WTC11 (cell line): Measurements from ENCODE around the gene PDIA6. TPM values are rescaled to one million over a fixed set of nuclear protein-coding genes. Genes with fewer than 3 reads are reported as not detected.

Experiments used
- ATAC-seq: fragments of 200-7000 bp; cut with Tn5 transposase; 2 replicates; pipeline ENCODE4 v1.10.0; 2021; ENCODE audit warnings: mild to moderate bottlenecking, moderate library complexity
- Bru-seq: library from RNA; stranded (reverse); fragments of 400-500 nt; gene quantifications from one replicate; lab custom pipeline; 2021; lab: Mats Ljungman, UMichigan
- CTCF ChIA-PET: fragments of 300-600 bp; sonication (Branson Sonifier 250); formaldehyde crosslinking; loops from one replicate; lab custom pipeline; 2021; ENCODE audit warnings: antibody characterized with exemption; lab: Charles Lee
- POLR2A ChIA-PET: fragments of 350-600 bp; sonication (Branson Sonifier 250); formaldehyde crosslinking; loops from one replicate; lab custom pipeline; 2021; ENCODE audit warnings: antibody characterized with exemption; lab: Charles Lee
- DNase-seq: peaks from one replicate; pipeline ENCODE4 v3.0.0; 2021; ENCODE audit warnings: low spot score
- H3K27ac Mint-ChIP-seq: 2 replicates; pipeline ENCODE4 v1.8.0; 2021; ENCODE audit warnings: mixed read lengths
- H3K27me3 Mint-ChIP-seq: 2 replicates; pipeline ENCODE4 v1.8.0; 2021; ENCODE audit warnings: low read depth, mild to moderate bottlenecking, moderate library complexity, mixed read lengths
- H3K36me3 Mint-ChIP-seq: 2 replicates; pipeline ENCODE4 v1.8.0; 2021; ENCODE audit warnings: mixed read lengths
- H3K4me1 Mint-ChIP-seq: 2 replicates; pipeline ENCODE4 v1.8.0; 2022; ENCODE audit warnings: mixed read lengths
- H3K4me3 Mint-ChIP-seq: 2 replicates; pipeline ENCODE4 v1.8.0; 2021; ENCODE audit warnings: mild to moderate bottlenecking, moderate library complexity, mixed read lengths
- H3K9me3 Mint-ChIP-seq: 2 replicates; pipeline ENCODE4 v1.8.0; 2021; ENCODE audit warnings: mixed read lengths
- E2F1 ChIP-seq: sonication (generic); formaldehyde crosslinking; IDR thresholded peaks from 2 replicates; pipeline ENCODE4 v1.8.0; 2022; ENCODE audit warnings: mild to moderate bottlenecking, missing genetic modification reagents
- E2F4 ChIP-seq: sonication (generic); formaldehyde crosslinking; IDR thresholded peaks from 2 replicates; pipeline ENCODE4 v1.8.1; 2022; ENCODE audit warnings: low read depth, mild to moderate bottlenecking, moderate library complexity, missing genetic modification reagents, borderline replicate concordance
- E2F5 ChIP-seq: sonication (generic); formaldehyde crosslinking; IDR thresholded peaks from 2 replicates; pipeline ENCODE4 v1.8.1; 2022; ENCODE audit warnings: mild to moderate bottlenecking, moderate library complexity, missing genetic modification reagents
- EMX1 ChIP-seq: fragments of 250-450 bp; sonication (Bioruptor Pico); IDR thresholded peaks from 2 replicates; pipeline ENCODE4 v1.8.0; 2021; ENCODE audit warnings: mild to moderate bottlenecking
- ERG ChIP-seq: fragments of 250-450 bp; sonication (Bioruptor Pico); IDR thresholded peaks from 2 replicates; pipeline ENCODE4 v1.8.0; 2021; ENCODE audit warnings: mild to moderate bottlenecking
- ETV6 ChIP-seq: sonication (generic); formaldehyde crosslinking; IDR thresholded peaks from 2 replicates; pipeline ENCODE4 v1.8.1; 2022; ENCODE audit warnings: mild to moderate bottlenecking, missing genetic modification reagents
- GABPB1 ChIP-seq: sonication (generic); formaldehyde crosslinking; IDR thresholded peaks from 2 replicates; pipeline ENCODE4 v1.8.1; 2023; ENCODE audit warnings: mild to moderate bottlenecking, missing genetic modification reagents
- KAT7 ChIP-seq: sonication (generic); formaldehyde crosslinking; IDR thresholded peaks from 2 replicates; pipeline ENCODE4 v1.8.1; 2023; ENCODE audit warnings: missing genetic modification reagents, mild to moderate bottlenecking, borderline replicate concordance
- MXD4 ChIP-seq: fragments of 250-450 bp; sonication (Bioruptor Pico); IDR thresholded peaks from 2 replicates; pipeline ENCODE4 v1.8.0; 2021; ENCODE audit warnings: mild to moderate bottlenecking, moderate library complexity, borderline replicate concordance
- MYBL2 ChIP-seq: sonication (generic); formaldehyde crosslinking; IDR thresholded peaks from 2 replicates; pipeline ENCODE4 v1.8.1; 2023; ENCODE audit warnings: mild to moderate bottlenecking, moderate library complexity, missing genetic modification reagents
- NR1H2 ChIP-seq: sonication (generic); formaldehyde crosslinking; IDR thresholded peaks from 2 replicates; pipeline ENCODE4 v1.9.0; 2021; ENCODE audit warnings: mild to moderate bottlenecking, moderate library complexity, missing genetic modification reagents
- NR3C1 ChIP-seq: sonication (generic); formaldehyde crosslinking; conservative IDR thresholded peaks from 2 replicates; pipeline ENCODE4 v1.8.1; 2023; ENCODE audit warnings: low read depth, mild to moderate bottlenecking, missing genetic modification reagents
- PREB ChIP-seq: sonication (generic); formaldehyde crosslinking; IDR thresholded peaks from 2 replicates; pipeline ENCODE4 v1.8.1; 2022; ENCODE audit warnings: mild to moderate bottlenecking, missing genetic modification reagents, moderate library complexity, borderline replicate concordance
- SMAD4 ChIP-seq: sonication (generic); formaldehyde crosslinking; IDR thresholded peaks from 2 replicates; pipeline ENCODE4 v1.8.0; 2022; ENCODE audit warnings: mild to moderate bottlenecking, missing genetic modification reagents
- TCF7 ChIP-seq: sonication (generic); formaldehyde crosslinking; IDR thresholded peaks from 2 replicates; pipeline ENCODE4 v1.8.0; 2022; ENCODE audit warnings: mild to moderate bottlenecking, low read depth, missing genetic modification reagents, moderate library complexity
- USF1 ChIP-seq: sonication (generic); formaldehyde crosslinking; IDR thresholded peaks from 2 replicates; pipeline ENCODE4 v1.8.0; 2022; ENCODE audit warnings: mild to moderate bottlenecking, missing genetic modification reagents
- ZNF396 ChIP-seq: fragments of 250-450 bp; sonication (Bioruptor Pico); IDR thresholded peaks from 2 replicates; pipeline ENCODE4 v1.8.0; 2021; ENCODE audit warnings: mild to moderate bottlenecking, moderate library complexity, borderline replicate concordance
- ZNF416 ChIP-seq: fragments of 250-450 bp; sonication (Bioruptor Pico); IDR thresholded peaks from 2 replicates; pipeline ENCODE4 v1.9.0; 2021; ENCODE audit warnings: mild to moderate bottlenecking, inconsistent platforms
- ZNF671 ChIP-seq: fragments of 250-450 bp; sonication (Bioruptor Pico); IDR thresholded peaks from 2 replicates; pipeline ENCODE4 v1.8.0; 2021; ENCODE audit warnings: mild to moderate bottlenecking
- ZSCAN18 ChIP-seq: fragments of 250-450 bp; sonication (Bioruptor Pico); IDR thresholded peaks from 2 replicates; pipeline ENCODE4 v2.1.2; 2022; ENCODE audit warnings: mild to moderate bottlenecking, moderate library complexity
- long read RNA-seq, 3 experiments: library from RNA in 1 of 3; library from capped mRNA in 1 of 3; library from polyadenylated mRNA in 1 of 3; unstranded in 2 of 3; stranded (forward) in 1 of 3; transcript quantifications; one replicate each; pipeline ENCODE4 v2.0.0, GENCODE V29; 2021
- total RNA-seq: library from RNA; stranded (reverse); gene quantifications from 3 replicates; pipeline ENCODE4 v1.2.3, GENCODE V29; 2021
- TF ChIP-seq, protein P1 (sequence below): fragments of 250-450 bp; sonication (Bioruptor Pico); IDR thresholded peaks from 2 replicates; pipeline ENCODE4 v1.9.0; 2021; ENCODE audit warnings: moderate library complexity, mild to moderate bottlenecking, inconsistent platforms, borderline replicate concordance
- TF ChIP-seq, protein P2 (sequence below): sonication (generic); formaldehyde crosslinking; IDR thresholded peaks from 2 replicates; pipeline ENCODE4 v1.8.1; 2022; ENCODE audit warnings: missing genetic modification reagents, borderline replicate concordance

The PDIA6 gene
- total RNA-seq (331 to 344 TPM (median 340 TPM) in 3 replicates), Bru-seq, nascent RNA (percentile 84 among the genes with signal in this experiment)
- long read RNA-seq, experiment 1, transcript PDIA6-201 (13 exons, 2,338 nt): major isoform, 4,052 of 4,330 reads
- long read RNA-seq, experiment 1, transcript PDIA6-207 (14 exons, 2,509 nt): minor isoform, 8 of 4,330 reads
- long read RNA-seq, experiment 1, partial matches to known transcripts: 139 of 4,330 reads
- long read RNA-seq, experiment 1, other reads (novel, unspliced or antisense): 131 of 4,330 reads
- long read RNA-seq, experiment 2, transcript PDIA6-201 (13 exons, 2,338 nt): major isoform, 369 of 763 reads
- long read RNA-seq, experiment 2, partial matches to known transcripts: 285 of 763 reads
- long read RNA-seq, experiment 2, other reads (novel, unspliced or antisense): 108 of 763 reads
- long read RNA-seq, experiment 3, transcript PDIA6-201 (13 exons, 2,338 nt): major isoform, 2,031 of 2,474 reads
- long read RNA-seq, experiment 3, transcript PDIA6-207 (14 exons, 2,509 nt): minor isoform, 7 of 2,474 reads
- long read RNA-seq, experiment 3, partial matches to known transcripts: 314 of 2,474 reads
- long read RNA-seq, experiment 3, other reads (novel, unspliced or antisense): 122 of 2,474 reads

- Mint-ChIP-seq H3K9me3 (no peaks in the 10 kb centered on the region), H3K27me3 (no peaks in the 10 kb centered on the region), H3K36me3 (peaks cover 13% of the 10 kb centered on the region), H3K27ac (peak within 1 kb of the TSS; percentile 89), H3K4me3 (peak within 1 kb of the TSS; percentile 88), H3K4me1 (peaks cover 40% of the 10 kb centered on the region)
- CTCF ChIA-PET: interaction anchor here (1.0 to 2.0 kb wide), 10 partner anchors 12 to 634 kb away, joined by 3 to 19 read pairs (median 6); a partner anchor contains a TSS
- ATAC-seq: peak; percentile 91
- POLR2A ChIA-PET: interaction anchor here (0.6 to 1.0 kb wide), 2 partner anchors 10 to 320 kb away, joined by 3 to 5 read pairs; a partner anchor contains a TSS
- DNase-seq: peak; percentile 97
- no peak for TF ChIP-seq ERG (CRISPR knock-in tag)
- 0 out of 2 replicates have a peak, but pooled peaks have one; percentile 35 for TF ChIP-seq ETV6
- TF ChIP-seq, protein P1, sequence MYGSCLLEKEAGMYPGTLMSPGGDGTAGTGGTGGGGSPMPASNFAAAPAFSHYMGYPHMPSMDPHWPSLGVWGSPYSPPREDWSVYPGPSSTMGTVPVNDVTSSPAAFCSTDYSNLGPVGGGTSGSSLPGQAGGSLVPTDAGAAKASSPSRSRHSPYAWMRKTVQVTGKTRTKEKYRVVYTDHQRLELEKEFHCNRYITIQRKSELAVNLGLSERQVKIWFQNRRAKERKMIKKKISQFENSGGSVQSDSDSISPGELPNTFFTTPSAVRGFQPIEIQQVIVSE (CRISPR knock-in tag): no peak
- TF ChIP-seq ZNF671: no peak
- TF ChIP-seq GABPB1 (CRISPR knock-in tag): peak; percentile 49; the same call in 1 of the 2 replicates
- TF ChIP-seq, protein P2, sequence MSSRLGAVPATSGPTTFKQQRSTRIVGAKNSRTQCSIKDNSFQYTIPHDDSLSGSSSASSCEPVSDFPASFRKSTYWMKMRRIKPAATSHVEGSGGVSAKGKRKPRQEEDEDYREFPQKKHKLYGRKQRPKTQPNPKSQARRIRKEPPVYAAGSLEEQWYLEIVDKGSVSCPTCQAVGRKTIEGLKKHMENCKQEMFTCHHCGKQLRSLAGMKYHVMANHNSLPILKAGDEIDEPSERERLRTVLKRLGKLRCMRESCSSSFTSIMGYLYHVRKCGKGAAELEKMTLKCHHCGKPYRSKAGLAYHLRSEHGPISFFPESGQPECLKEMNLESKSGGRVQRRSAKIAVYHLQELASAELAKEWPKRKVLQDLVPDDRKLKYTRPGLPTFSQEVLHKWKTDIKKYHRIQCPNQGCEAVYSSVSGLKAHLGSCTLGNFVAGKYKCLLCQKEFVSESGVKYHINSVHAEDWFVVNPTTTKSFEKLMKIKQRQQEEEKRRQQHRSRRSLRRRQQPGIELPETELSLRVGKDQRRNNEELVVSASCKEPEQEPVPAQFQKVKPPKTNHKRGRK (CRISPR knock-in tag): no peak
- TF ChIP-seq USF1 (CRISPR knock-in tag): no peak
- TF ChIP-seq NR1H2 (CRISPR knock-in tag): no peak
- peak; percentile 72; the same call in 1 of the 2 replicates for TF ChIP-seq MYBL2
- no peak for TF ChIP-seq SMAD4 (CRISPR knock-in tag)
- TF ChIP-seq PREB: no peak
- no peak for TF ChIP-seq ZNF396 (CRISPR knock-in tag)
- 0 out of 2 replicates have a peak, but pooled peaks have one; percentile 66 for TF ChIP-seq NR3C1 (CRISPR knock-in tag)
- peak; percentile 25; the same call in 1 of the 2 replicates for TF ChIP-seq E2F5 (CRISPR knock-in tag)
- no peak for TF ChIP-seq ZNF416 (CRISPR knock-in tag)
- TF ChIP-seq EMX1: no peak
- TF ChIP-seq E2F4: no peak
- TF ChIP-seq ZSCAN18 (CRISPR knock-in tag): no peak
- TF ChIP-seq KAT7 (CRISPR knock-in tag): no peak
- no peak for TF ChIP-seq E2F1 (CRISPR knock-in tag)
- TF ChIP-seq TCF7 (CRISPR knock-in tag): 0 out of 2 replicates have a peak, but pooled peaks have one; percentile 24
- TF ChIP-seq MXD4 (CRISPR knock-in tag): no peak
These were observed at the start of gene PDIA6 for GRCh38 chr2:10812362-10813162. PDIA6 (minus strand) TSS chr2:10812785; CDS start chr2:10812696, 89 bp downstream.
